CD4-positive, alpha-beta T cell treated with Interleukin-15 for 4 hours (primary cell): ENCODE data around the gene PGM2.
"Not testable (repeated sequence)": the region's sequence is repeated elsewhere in the genome, so short reads cannot be mapped to it uniquely, and the experiment has no call there.

Source experiments
- DNase-seq: peaks from one replicate; pipeline ENCODE4 v3.0.0-alpha.2; 2020; ENCODE audit warnings: low spot score

Gene PGM2

GRCh38 chr4:37818752-37819151 lies 7.7 kb upstream of the PGM2 start:
- no peak for DNase-seq

DNA sequence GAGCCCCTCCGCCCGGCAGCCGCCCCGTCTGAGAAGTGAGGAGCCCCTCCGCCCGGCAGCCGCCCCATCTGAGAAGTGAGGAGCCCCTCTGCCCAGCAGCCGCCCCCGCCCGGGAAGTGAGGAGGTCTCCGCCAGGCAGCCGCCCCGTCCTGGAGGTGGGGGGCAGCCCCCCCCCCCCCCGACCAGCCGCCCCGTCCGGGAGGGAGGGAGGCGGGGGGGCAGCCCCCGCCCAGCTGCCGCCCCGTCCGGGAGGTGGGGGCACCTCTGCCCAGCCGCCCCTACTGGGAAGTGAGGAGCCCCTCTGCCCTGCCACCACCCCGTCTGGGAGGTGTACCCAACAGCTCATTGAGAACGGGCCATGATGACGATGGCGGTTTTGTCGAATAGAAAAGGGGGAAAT lies 6.0 kb upstream of the PGM2 start:
- DNase-seq = not testable (repeated sequence)

GRCh38 chr4:37821953-37822605 lies 4.4 kb upstream of the PGM2 start:
- no peak for DNase-seq

GRCh38 chr4:37825501-37825900 lies 985 bp upstream of the PGM2 start:
- not testable (repeated sequence) for DNase-seq

GRCh38 chr4:37825968-37826294 lies 555 bp upstream of the PGM2 start:
- DNase-seq = peak; percentile 2

DNA sequence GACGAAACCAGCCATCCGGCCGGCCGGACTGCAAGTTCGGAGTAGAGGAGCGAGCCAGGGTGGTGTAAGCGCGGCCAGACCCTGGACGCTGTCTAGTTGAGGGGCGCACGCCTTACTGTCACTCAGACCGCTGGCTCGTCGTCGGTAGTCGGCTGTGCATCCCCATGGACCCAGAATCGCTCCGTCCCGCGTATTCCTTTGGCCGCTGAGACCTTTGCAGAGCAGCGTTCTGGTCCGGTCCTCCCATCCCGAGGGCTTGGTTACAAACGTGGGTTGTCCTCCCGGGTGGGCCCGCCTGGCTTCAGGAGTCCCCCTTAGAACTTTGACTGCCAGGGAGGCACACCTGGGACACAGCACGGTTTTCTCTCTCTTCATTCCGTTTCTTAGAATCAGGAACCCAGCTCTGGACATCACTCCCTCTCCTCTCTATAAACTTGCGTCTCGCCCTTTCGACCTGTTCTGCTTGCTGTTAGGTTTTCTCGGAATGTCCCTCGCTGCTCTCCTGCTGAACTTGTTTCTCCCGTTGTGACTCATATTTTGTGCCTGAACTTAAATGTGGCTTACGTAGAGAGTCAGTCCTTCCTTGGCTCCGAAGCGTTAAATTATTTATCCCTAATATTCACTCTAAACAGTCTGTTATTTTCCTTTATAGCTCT lies 672 bp downstream of the PGM2 start:
- no peak for DNase-seq

- DNase-seq = no peak
Measured at GRCh38 chr4:37827802-37828321, 1.4 kb downstream of the PGM2 start.

DNA sequence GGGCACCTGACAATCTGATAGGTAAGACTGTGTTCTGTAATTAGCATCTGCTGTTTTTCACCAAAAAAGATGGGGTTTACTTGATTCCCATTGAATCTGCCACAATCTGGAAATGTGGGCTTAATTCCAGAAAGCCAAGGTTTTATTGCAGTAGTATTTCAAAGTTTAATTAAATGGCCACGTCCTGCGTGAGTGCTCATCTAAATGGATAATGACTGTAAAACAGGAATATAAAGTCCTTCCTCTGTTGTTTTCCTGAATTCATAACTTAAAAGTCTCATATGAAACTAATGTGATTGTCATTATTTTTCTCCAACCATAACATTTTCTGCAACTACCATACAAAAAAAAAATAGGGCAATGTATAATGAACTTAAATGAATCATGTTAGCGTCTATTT lies 2.4 kb downstream of the PGM2 start:
- DNase-seq = no peak

DNA sequence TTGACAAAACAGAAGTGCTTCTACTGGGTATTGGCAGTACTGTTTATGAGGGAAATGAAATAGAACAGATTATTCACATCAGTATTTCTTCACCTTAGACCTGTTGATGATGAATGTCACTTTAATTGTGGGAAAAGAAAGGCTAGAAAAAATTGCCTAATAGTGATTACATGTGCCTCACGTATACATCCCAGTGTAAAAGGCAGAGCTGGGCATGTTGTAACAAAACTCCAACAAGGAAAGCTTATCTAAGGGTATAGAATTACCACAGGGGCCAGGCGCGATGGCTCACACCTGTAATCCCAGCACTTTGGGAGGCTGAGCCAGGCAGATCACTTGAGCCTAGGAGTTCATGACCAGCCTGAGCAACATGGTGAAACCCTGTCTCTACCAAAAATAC lies 4.2 kb downstream of the PGM2 start:
- DNase-seq = no peak

GRCh38 chr4:37835031-37835430 lies 8.5 kb downstream of the PGM2 start:
- DNase-seq = no peak

- no peak for DNase-seq
Measured at GRCh38 chr4:37835806-37836205, 9.3 kb downstream of the PGM2 start.

DNA sequence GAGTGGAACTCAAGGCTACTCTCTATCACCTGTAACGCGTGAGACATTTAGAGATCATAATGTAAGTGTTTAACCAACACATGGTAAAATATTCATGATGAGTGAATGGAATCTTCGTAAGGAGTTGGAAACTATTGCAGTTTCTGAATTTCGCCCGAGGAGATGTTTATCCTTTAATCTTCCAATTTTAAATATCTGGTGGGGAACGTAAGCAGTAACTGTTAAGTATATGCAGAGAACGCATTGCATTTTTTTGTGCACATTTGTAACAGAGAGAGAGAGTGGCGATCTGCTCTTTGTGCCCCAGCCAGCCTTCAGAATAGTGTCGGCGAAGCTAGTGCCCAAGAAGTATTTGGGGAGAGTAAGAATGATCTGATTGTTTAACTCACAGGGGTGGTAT lies 9.8 kb downstream of the PGM2 start:
- DNase-seq = no peak

- DNase-seq = no peak
Measured at GRCh38 chr4:37836838-37837440, 10.5 kb downstream of the PGM2 start.

DNA sequence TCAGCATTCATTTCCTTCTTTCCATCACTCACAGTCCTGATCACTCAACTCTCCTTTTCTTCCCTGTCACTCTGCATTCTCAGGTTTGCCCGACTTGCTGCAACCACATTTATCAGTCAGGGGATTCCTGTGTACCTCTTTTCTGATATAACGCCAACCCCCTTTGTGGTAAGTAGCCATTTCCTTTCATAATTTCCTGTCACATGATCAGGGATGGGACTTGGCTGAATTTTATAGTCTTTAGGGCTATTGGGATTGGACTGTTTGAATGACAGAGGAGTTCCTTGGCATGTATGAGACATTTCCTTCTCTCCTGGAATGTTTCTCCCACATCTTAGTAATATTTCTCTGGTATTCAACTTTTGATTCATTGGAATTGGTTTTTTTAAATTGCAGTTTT lies 11.0 kb downstream of the PGM2 start:
- DNase-seq = no peak

DNA sequence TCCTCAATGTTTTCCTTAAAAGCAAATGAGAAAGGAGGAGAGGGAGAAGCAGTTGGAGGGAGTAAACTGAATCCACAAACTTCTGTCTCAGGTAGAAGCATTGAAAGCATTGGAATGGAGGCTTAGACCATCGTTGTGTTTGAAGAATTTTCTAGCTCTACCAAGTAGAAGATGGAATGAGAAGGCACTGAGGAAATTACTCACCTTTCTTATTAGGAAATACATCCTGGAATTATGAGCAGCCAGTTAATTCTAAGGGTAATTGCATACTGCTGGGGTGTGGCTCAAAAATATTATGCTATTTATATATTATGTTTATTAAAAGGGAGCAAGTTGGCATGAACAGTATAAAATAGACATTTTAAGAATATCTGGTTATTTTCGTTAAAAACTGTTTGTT lies 12.9 kb downstream of the PGM2 start:
- no peak for DNase-seq

GRCh38 chr4:37844204-37844603 lies 17.7 kb downstream of the PGM2 start:
- DNase-seq = no peak

- no peak for DNase-seq
Measured at GRCh38 chr4:37845201-37845600, 18.7 kb downstream of the PGM2 start.

- no peak for DNase-seq
Measured at GRCh38 chr4:37847311-37847884, 20.9 kb downstream of the PGM2 start.

GRCh38 chr4:37852376-37852775 lies 25.9 kb downstream of the PGM2 start:
- no peak for DNase-seq

GRCh38 chr4:37858112-37858511 lies 31.6 kb downstream of the PGM2 start:
- no peak for DNase-seq

DNA sequence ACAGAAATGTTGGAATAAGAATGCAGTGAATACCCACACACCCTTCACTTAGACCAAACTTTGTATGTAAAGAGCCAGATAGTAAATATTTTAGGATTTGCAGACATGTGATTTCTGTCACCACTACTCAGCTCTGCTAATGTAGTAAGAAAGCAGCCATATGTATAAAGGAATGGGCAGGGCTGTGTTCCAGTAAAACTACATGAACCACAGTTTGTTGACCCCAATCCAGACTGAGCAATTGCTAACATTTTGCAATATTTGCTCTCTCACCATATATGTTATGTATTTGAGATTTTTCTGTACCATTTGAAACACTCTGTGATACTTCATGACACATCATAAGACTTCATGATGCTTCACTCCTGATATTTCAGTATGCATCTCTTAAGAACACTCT lies 32.4 kb downstream of the PGM2 start:
- no peak for DNase-seq

DNA sequence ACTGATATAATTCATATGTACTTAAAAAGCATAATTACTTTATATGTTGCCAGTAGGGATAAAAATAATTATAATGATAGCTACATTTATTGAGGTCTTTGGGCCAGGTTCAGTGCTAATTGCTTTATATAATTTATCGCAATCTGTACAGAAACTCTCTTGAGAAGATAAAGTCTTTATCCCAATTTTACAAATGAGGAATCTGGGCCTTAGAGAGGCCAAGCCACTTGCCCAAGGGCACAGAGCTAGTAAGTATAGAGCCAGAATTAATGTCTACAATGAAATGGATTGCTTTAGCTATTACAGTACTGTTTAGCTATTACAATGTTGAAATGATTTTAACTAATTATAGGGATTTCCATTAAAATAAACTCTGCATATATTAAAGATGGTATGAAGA lies 33.8 kb downstream of the PGM2 start:
- no peak for DNase-seq

- no peak for DNase-seq
Measured at GRCh38 chr4:37862961-37863360, 36.5 kb downstream of the PGM2 start.
